Right lobe of liver (tissue), 4 donors: ENCODE results near the gene TENM4.

Experiments used
- CTCF ChIP-seq, 4 donors: fragments of 200-600 bp in 3 of 4; fragments of 450-650 bp in 1 of 4; IDR thresholded peaks; one replicate each; pipeline versions ENCODE4 v1.5.1 to v1.8.0; 2016 to 2022; ENCODE audit warnings: antibody characterized with exemption in 4 of 4, mild to moderate bottlenecking in 2 of 4
- POLR2A ChIP-seq: fragments of 450-650 bp; IDR thresholded peaks from one replicate; pipeline ENCODE4 v1.6.1; 2017; ENCODE audit warnings: antibody characterized with exemption, mild to moderate bottlenecking
- donor health status: DM: no; HTN: no; CAD: no.
- donor health status: DM: no; HTN: no; CAD: no.
- donor health status: DM: no; HTN: yes; CAD: no.

GRCh38 chr11:78927511-78927910, 513.3 kb downstream of the TENM4 start:
- TF ChIP-seq POLR2A: no peak
- TF ChIP-seq CTCF (IDR thresholded peaks at IDR 0.05): no peak
